Measurements from ENCODE around the gene SPATS2L.

The SPATS2L gene

DNA sequence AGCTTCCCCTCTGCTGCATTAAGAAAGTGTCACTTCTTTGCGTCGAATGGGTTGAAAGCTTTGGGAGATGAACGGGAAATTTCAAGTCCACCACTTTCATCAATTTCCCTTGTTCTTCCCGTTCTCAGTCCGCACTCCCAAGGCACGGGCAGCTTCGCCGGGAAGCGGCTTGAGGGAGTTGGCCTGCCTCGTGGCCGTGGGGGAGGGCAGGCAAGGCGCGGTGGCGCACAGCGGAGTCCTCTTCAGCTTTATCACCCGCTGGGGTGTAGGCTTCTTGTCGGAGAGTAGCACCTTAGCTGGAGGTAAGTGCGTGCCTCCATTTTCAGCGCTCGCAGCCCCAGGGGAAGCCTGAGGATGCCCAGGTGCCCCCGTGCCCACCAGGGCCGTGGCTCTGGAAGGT, 183.5 kb downstream of the SPATS2L start:
- no peak for DNase-seq
- H3K9me3 ChIP-seq (ENCODE audit: severe bottlenecking) = no peaks in the 10 kb centered on the region
- no peak for TF ChIP-seq CTCF (IDR thresholded peaks at IDR 0.05; ENCODE audit: low read depth, low read length)
- no peak overlapping the region for H3K4me3 ChIP-seq (ENCODE audit: low read depth, low read length)
- no peak overlapping the region for H3K27ac ChIP-seq
- H3K36me3 ChIP-seq = peaks cover 2% of the 10 kb centered on the region; the same call in 1 of the 2 replicates
- H3K27me3 ChIP-seq (ENCODE audit: insufficient read depth, low read depth, severe bottlenecking) = no peaks in the 10 kb centered on the region

DNA sequence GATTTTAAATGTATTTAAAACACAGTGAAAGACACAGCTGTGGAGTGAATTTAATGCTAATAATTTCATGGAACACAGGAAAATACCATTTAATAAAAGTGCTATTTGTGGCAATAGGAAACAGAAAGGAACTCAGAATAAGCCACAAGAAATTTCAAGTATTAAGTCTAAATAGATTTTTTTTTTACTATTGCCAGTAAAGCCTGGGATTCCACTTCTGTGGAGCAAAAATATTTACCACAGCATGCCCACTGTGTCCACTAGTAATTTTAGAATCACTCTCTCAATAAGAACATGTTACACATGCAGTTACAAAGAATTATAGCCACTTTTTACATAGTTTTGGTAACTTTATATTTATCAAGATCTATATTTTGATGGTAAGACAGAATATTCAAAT, 186.2 kb downstream of the SPATS2L start:
- no peaks in the 10 kb centered on the region for H3K9me3 ChIP-seq (ENCODE audit: severe bottlenecking)
- H3K27me3 ChIP-seq (ENCODE audit: insufficient read depth, low read depth, severe bottlenecking) = no peaks in the 10 kb centered on the region
- no peak overlapping the region for H3K4me3 ChIP-seq (ENCODE audit: low read depth, low read length)
- H3K36me3 ChIP-seq = peaks cover 2% of the 10 kb centered on the region; the same call in 1 of the 2 replicates
- no peak for TF ChIP-seq CTCF (IDR thresholded peaks at IDR 0.05; ENCODE audit: low read depth, low read length)
- no peak overlapping the region for H3K27ac ChIP-seq
- no peak for DNase-seq

- Histone ChIP-seq H3K27me3 (ENCODE audit: insufficient read depth, low read depth, severe bottlenecking) (no peaks in the 10 kb centered on the region), H3K4me3 (ENCODE audit: low read depth, low read length) (no peak overlapping the region), H3K9me3 (ENCODE audit: severe bottlenecking) (no peaks in the 10 kb centered on the region), H3K36me3 (peaks cover 6% of the 10 kb centered on the region), H3K27ac (no peak overlapping the region)
- no peak for TF ChIP-seq CTCF (IDR thresholded peaks at IDR 0.05; ENCODE audit: low read depth, low read length)
- DNase-seq = no peak
Observed at GRCh38 chr2:200494048-200494447, 187.6 kb downstream of the SPATS2L start.

GRCh38 chr2:200496696-200497095, 190.2 kb downstream of the SPATS2L start:
- no peak overlapping the region for H3K4me3 ChIP-seq (ENCODE audit: low read depth, low read length)
- peaks cover 3% of the 10 kb centered on the region for H3K36me3 ChIP-seq
- no peak overlapping the region for H3K27ac ChIP-seq
- no peaks in the 10 kb centered on the region for H3K27me3 ChIP-seq (ENCODE audit: insufficient read depth, low read depth, severe bottlenecking)
- H3K9me3 ChIP-seq (ENCODE audit: severe bottlenecking) = no peaks in the 10 kb centered on the region
- TF ChIP-seq CTCF (IDR thresholded peaks at IDR 0.05; ENCODE audit: low read depth, low read length) = no peak
- no peak for DNase-seq

DNA sequence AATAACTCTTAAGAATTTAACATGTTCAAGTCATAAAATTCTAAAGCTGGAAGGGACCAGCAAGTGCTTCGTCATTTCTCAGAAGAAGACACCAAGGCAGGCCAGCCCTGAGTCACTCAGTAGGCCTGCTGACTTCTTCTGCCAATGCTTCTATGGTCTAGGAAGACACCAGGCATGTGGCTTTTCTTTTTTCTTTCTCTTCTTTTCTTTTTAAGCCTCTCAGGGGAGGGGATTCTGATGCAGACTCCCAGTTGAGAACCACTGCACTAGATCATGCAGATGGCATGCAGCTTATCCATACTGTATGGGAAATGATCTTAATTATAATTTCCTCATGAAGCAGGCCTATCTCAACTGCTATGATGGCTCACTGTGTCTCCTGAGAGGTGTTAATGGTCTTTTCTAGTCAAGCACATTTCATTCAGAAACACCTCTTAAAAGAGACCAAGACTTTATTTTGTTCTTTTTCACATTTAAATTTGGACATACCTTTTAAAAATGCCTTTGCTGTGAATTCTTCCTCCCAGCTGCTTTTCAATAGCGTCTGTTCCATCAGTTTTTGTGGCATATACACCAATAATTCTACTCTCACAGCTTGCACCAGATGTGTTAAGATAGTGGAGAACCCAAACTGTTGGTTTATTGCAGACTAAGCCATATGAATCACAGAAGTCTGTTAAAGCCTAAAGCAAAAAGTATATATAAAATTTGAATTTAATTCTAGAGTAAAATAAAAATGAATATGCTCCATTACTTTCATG, 192.1 kb downstream of the SPATS2L start:
- no peaks in the 10 kb centered on the region for H3K9me3 ChIP-seq (ENCODE audit: severe bottlenecking)
- no peak overlapping the region for H3K4me3 ChIP-seq (ENCODE audit: low read depth, low read length)
- TF ChIP-seq CTCF (IDR thresholded peaks at IDR 0.05; ENCODE audit: low read depth, low read length) = no peak
- no peak for DNase-seq
- H3K36me3 ChIP-seq = peaks cover 3% of the 10 kb centered on the region
- H3K27me3 ChIP-seq (ENCODE audit: insufficient read depth, low read depth, severe bottlenecking) = no peaks in the 10 kb centered on the region
- H3K27ac ChIP-seq = no peak overlapping the region; the same call in 1 of the 2 replicates

DNA sequence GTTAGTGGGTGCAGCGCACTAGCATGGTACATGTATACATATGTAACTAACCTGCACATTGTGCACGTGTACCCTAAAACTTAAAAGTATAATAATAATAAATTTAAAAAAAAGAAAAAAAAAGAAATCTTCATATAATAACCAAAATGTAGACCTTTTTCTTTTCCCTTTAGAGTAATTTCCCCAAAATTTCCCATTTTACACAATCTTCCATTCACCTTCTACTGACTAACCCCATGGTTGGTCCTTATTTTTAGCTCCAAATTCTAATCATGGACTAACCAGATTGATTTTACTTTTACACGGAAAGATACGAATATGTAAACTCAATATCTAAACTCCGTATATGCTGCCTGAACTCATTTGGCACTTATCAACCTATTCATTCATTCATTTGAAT, 195.7 kb downstream of the SPATS2L start:
- no peak overlapping the region for H3K27ac ChIP-seq
- DNase-seq = no peak
- no peaks in the 10 kb centered on the region for H3K27me3 ChIP-seq (ENCODE audit: insufficient read depth, low read depth, severe bottlenecking)
- no peak overlapping the region for H3K4me3 ChIP-seq (ENCODE audit: low read depth, low read length)
- no peaks in the 10 kb centered on the region for H3K9me3 ChIP-seq (ENCODE audit: severe bottlenecking)
- peaks cover 3% of the 10 kb centered on the region for H3K36me3 ChIP-seq
- no peak for TF ChIP-seq CTCF (IDR thresholded peaks at IDR 0.05; ENCODE audit: low read depth, low read length)

All from WERI-Rb-1 (cell line).